Measurements from ENCODE around the gene TOX2. TPM values are rescaled to one million over a fixed set of nuclear protein-coding genes. Genes with fewer than 3 reads are reported as not detected.

Gene TOX2
- total and polyA plus RNA-seq, 2 of the 4 experiments (the other 2 are of a cell fraction) = 1.3 to 17.5 TPM

DNA sequence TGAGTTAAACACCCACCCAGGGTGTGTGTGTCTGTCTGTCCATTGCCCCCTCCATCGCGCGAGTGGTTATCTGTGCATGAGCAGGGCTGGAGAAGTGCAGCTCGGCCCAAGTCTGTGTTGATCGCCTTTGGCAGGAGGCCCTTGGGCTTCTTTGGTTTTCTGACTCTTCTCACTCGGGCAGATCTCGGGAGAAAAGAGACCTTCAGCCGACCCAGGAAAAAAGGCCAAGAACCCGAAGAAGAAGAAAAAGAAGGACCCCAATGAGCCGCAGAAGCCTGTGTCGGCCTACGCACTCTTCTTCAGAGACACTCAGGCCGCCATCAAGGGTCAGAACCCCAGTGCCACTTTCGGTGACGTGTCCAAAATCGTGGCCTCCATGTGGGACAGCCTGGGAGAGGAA lies 139.5 kb downstream of the TOX2 start:
- intact Hi-C loops (cut with micrococcal nuclease) = no loop called here
- WGBS, 2 experiments (ENCODE audit: extremely low coverage in 2 of 2, insufficient read length in 1 of 2) = 98% methylated on average over 9 of the region's 16 CpGs; no CpG with 5 or more reads in 1 of the 2 experiments

More for the DNA sequence above, 139.5 kb downstream of the TOX2 start:
- 0 out of 2 replicates have a peak, but pooled peaks cover 6% of the 10 kb centered on the region for H3K9me1 ChIP-seq (ENCODE audit: insufficient read depth, low read length)
- H3K27ac ChIP-seq (ENCODE audit: insufficient read depth, low read length) = no peak overlapping the region
- peaks cover 4% of the 10 kb centered on the region; the same call in 1 of the 2 replicates for H3K9me3 ChIP-seq (ENCODE audit: control insufficient read depth, insufficient read depth, low read length)
- H3K23ac ChIP-seq (ENCODE audit: low read depth, low read length) = no peak overlapping the region
- ChIA-PET CTCF (no interaction called here), POLR2A (ENCODE audit: unreplicated experiment) (no interaction called here)
- no peaks in the 10 kb centered on the region for H3K4me1 ChIP-seq (ENCODE audit: control insufficient read depth, insufficient read depth, low read length)
- peaks cover 31% of the 10 kb centered on the region for H3K36me3 ChIP-seq (ENCODE audit: control insufficient read depth, insufficient read depth, low read length)
- no peak overlapping the region for H2BK5ac ChIP-seq (ENCODE audit: low read depth, low read length, poor library complexity, severe bottlenecking)
- no TSS peak for BruUV-seq (replicated peaks)
- H2AFZ ChIP-seq (replicated peaks; ENCODE audit: low read length, poor library complexity) = no peak overlapping the region
- H2BK15ac ChIP-seq (ENCODE audit: low read depth, low read length) = no peak overlapping the region
- no peak overlapping the region for H3K14ac ChIP-seq (replicated peaks; ENCODE audit: low read depth, low read length)
- H2BK20ac ChIP-seq (ENCODE audit: low read depth, low read length) = no peak overlapping the region
- H3K79me1 ChIP-seq (ENCODE audit: low read depth in 1 of 2, low read length in 2 of 2) = peaks cover 0 to 27% of the 10 kb centered on the region in 2 experiments; a peak in 3 of 4 replicates
- H3K4me2 ChIP-seq (ENCODE audit: low read depth, low read length) = no peak overlapping the region
- no peak overlapping the region for H3K18ac ChIP-seq (ENCODE audit: low read depth, low read length)
- H2BK120ac ChIP-seq (ENCODE audit: low read depth, low read length) = no peak overlapping the region
- no peak overlapping the region for H2AK5ac ChIP-seq (ENCODE audit: low read depth, low read length)
- H3K9ac ChIP-seq (ENCODE audit: low read depth, low read length) = no peak overlapping the region
- H3K27me3 ChIP-seq (ENCODE audit: control insufficient read depth, insufficient read depth, low read length) = no peaks in the 10 kb centered on the region
- H3K56ac ChIP-seq (ENCODE audit: extremely low read depth, insufficient read depth, low read length) = no peak overlapping the region
- no peak overlapping the region for H3K4ac ChIP-seq (ENCODE audit: low read depth, low read length)
- dilution Hi-C loops (cut with HindIII; ENCODE audit: low sequenced_read_pairs, unreplicated experiment) = no loop called here
- ATAC-seq (ENCODE audit: low read depth) (no peak), DNase-seq (no peak)
- no peaks in the 10 kb centered on the region for H4K20me1 ChIP-seq (ENCODE audit: insufficient read depth, low read length)
- no peak overlapping the region for H4K8ac ChIP-seq (ENCODE audit: low read depth in 2 of 2, low read length in 2 of 2)
- H3K4me3 ChIP-seq (ENCODE audit: insufficient read depth, low read depth, low read length) = no peak overlapping the region
- no peak for TF ChIP-seq MXI1 (IDR thresholded peaks at IDR 0.05; ENCODE audit: borderline replicate concordance, low read depth, low read length)
- no peak for TF ChIP-seq MAFK (IDR thresholded peaks at IDR 0.05; ENCODE audit: low read depth, low read length)
- no peak for TF ChIP-seq NFE2L2 (IDR thresholded peaks at IDR 0.05; ENCODE audit: low read depth, low read length)
- TF ChIP-seq RCOR1 (IDR thresholded peaks at IDR 0.05; ENCODE audit: insufficient replicate concordance, low read length) = no peak
- no peak for TF ChIP-seq BHLHE40 (IDR thresholded peaks at IDR 0.05; ENCODE audit: low read depth, low read length)
- in situ Hi-C loops (cut with MboI; ENCODE audit: low sequenced_read_pairs) = no loop called here
- no peak overlapping the region for H2AK9ac ChIP-seq (replicated peaks; ENCODE audit: low read depth, low read length, poor library complexity)
- H4K91ac ChIP-seq (ENCODE audit: insufficient read depth, low read depth, low read length) = no peak overlapping the region
- H4K5ac ChIP-seq (ENCODE audit: low read depth, low read length) = no peak overlapping the region

Measured in IMR-90 (cell line).